Measurements from ENCODE around the gene TXNRD1.

DNA sequence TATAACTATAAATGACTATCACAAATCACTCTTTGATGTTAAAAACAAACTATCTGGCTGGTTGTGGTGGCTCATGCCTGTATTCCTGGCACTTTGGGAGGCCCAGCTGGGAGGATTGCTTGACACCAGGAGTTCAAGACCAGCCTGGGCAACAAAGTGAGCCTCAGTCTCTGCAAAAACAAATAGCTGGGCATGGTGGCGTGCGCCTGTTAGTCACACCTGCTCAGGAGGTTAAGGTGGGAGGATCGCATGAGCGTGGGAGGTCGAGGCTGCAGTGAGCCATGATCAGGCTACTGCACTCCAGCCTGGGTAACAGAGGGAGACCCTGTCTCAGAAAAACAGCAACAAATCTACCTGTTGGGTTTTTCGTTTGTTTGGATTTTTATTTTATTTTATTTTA is 5.4 kb downstream of the TXNRD1 start:
- TF ChIP-seq, protein P1, sequence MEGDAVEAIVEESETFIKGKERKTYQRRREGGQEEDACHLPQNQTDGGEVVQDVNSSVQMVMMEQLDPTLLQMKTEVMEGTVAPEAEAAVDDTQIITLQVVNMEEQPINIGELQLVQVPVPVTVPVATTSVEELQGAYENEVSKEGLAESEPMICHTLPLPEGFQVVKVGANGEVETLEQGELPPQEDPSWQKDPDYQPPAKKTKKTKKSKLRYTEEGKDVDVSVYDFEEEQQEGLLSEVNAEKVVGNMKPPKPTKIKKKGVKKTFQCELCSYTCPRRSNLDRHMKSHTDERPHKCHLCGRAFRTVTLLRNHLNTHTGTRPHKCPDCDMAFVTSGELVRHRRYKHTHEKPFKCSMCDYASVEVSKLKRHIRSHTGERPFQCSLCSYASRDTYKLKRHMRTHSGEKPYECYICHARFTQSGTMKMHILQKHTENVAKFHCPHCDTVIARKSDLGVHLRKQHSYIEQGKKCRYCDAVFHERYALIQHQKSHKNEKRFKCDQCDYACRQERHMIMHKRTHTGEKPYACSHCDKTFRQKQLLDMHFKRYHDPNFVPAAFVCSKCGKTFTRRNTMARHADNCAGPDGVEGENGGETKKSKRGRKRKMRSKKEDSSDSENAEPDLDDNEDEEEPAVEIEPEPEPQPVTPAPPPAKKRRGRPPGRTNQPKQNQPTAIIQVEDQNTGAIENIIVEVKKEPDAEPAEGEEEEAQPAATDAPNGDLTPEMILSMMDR (IDR thresholded peaks at IDR 0.05), result no peak
- TF ChIP-seq POLR2A (IDR thresholded peaks at IDR 0.05), result no peak

All from lower leg skin (tissue), 3 donors.